ENCODE results near the gene RNF181.
A peak's percentile ranks its signal among the peaks of the same experiment; 100 is the strongest.

GRCh38 chr2:85595301-85596025, at the start of gene RNF181:
- TF ChIP-seq, protein P1, sequence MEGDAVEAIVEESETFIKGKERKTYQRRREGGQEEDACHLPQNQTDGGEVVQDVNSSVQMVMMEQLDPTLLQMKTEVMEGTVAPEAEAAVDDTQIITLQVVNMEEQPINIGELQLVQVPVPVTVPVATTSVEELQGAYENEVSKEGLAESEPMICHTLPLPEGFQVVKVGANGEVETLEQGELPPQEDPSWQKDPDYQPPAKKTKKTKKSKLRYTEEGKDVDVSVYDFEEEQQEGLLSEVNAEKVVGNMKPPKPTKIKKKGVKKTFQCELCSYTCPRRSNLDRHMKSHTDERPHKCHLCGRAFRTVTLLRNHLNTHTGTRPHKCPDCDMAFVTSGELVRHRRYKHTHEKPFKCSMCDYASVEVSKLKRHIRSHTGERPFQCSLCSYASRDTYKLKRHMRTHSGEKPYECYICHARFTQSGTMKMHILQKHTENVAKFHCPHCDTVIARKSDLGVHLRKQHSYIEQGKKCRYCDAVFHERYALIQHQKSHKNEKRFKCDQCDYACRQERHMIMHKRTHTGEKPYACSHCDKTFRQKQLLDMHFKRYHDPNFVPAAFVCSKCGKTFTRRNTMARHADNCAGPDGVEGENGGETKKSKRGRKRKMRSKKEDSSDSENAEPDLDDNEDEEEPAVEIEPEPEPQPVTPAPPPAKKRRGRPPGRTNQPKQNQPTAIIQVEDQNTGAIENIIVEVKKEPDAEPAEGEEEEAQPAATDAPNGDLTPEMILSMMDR (IDR thresholded peaks at IDR 0.05), result no peak
- TF ChIP-seq POLR2AphosphoS5 (IDR thresholded peaks at IDR 0.05) (peak; percentile 84 to 93 (median 88)), POLR2A (IDR thresholded peaks at IDR 0.05) (peak; percentile 89)
